IMR-90 (cell line): ENCODE data around the gene FBXO41. TPM values are rescaled to one million over a fixed set of nuclear protein-coding genes. Genes with fewer than 3 reads are reported as not detected.

Experiments used
- ATAC-seq: fragments of 200-7000 bp; cut with Tn5 transposase; 2 replicates; pipeline ENCODE4 v1.9.1; 2020; ENCODE audit warnings: low read depth, mild to moderate bottlenecking, moderate library complexity
- BruUV-seq: library from RNA; stranded (reverse); fragments of 400-500 nt; replicated peaks from 2 replicates; lab custom pipeline; 2021; lab: Mats Ljungman, UMichigan
- CTCF ChIA-PET: fragments of 300-600 bp; formaldehyde crosslinking; extraction: SDS; loops from one replicate; lab custom pipeline; 2021; ENCODE audit warnings: antibody characterized with exemption; lab: Yijun Ruan, JAX
- POLR2A ChIA-PET: fragments of 300-600 bp; sonication (Branson Sonifier 250); formaldehyde crosslinking; loops from one replicate; lab custom pipeline; 2022; ENCODE audit warnings: antibody characterized with exemption; ENCODE audit not compliant: unreplicated experiment; lab: Charles Lee
- DNase-seq: peaks from one replicate; pipeline ENCODE4 v3.0.0; 2013
- H2AFZ ChIP-seq: replicated peaks from 2 replicates; pipeline ENCODE3; 2013; ENCODE audit warnings: low read length, mild to moderate bottlenecking; ENCODE audit not compliant: poor library complexity
- H2AK5ac ChIP-seq: 2 replicates; pipeline ENCODE4 v1.6.1; 2013; ENCODE audit warnings: low read depth, low read length, inconsistent platforms
- H2AK9ac ChIP-seq: replicated peaks from 2 replicates; pipeline ENCODE3; 2013; ENCODE audit warnings: mild to moderate bottlenecking, low read depth, low read length, moderate library complexity; ENCODE audit not compliant: poor library complexity
- H2BK120ac ChIP-seq: 2 replicates; pipeline ENCODE4 v1.6.1; 2013; ENCODE audit warnings: low read depth, low read length, inconsistent platforms
- H2BK15ac ChIP-seq: 3 replicates; pipeline ENCODE4 v1.6.1; 2013; ENCODE audit warnings: low read depth, low read length, inconsistent platforms
- H2BK20ac ChIP-seq: 2 replicates; pipeline ENCODE4 v1.6.1; 2013; ENCODE audit warnings: low read depth, mild to moderate bottlenecking, inconsistent platforms, low read length, moderate library complexity
- H2BK5ac ChIP-seq: 2 replicates; pipeline ENCODE4 v1.6.1; 2013; ENCODE audit warnings: mild to moderate bottlenecking, low read depth, low read length, inconsistent platforms; ENCODE audit not compliant: poor library complexity, severe bottlenecking
- H3K14ac ChIP-seq: replicated peaks from 2 replicates; pipeline ENCODE4 v1.6.1; 2013; ENCODE audit warnings: low read depth, low read length, inconsistent platforms
- H3K18ac ChIP-seq: 2 replicates; pipeline ENCODE4 v1.6.1; 2013; ENCODE audit warnings: low read depth, low read length, control low read depth
- H3K23ac ChIP-seq: 2 replicates; pipeline ENCODE4 v1.6.1; 2013; ENCODE audit warnings: low read depth, low read length, inconsistent platforms
- H3K27ac ChIP-seq: 2 replicates; pipeline ENCODE4 v1.5.1; 2013; ENCODE audit warnings: mild to moderate bottlenecking, control low read depth, low read length; ENCODE audit not compliant: insufficient read depth
- H3K27me3 ChIP-seq: 2 replicates; pipeline ENCODE4 v1.6.1; 2013; ENCODE audit warnings: low read length; ENCODE audit not compliant: control insufficient read depth, insufficient read depth
- H3K36me3 ChIP-seq: 2 replicates; pipeline ENCODE4 v1.6.1; 2013; ENCODE audit warnings: low read length, mixed read lengths; ENCODE audit not compliant: control insufficient read depth, insufficient read depth
- H3K4ac ChIP-seq: 2 replicates; pipeline ENCODE4 v1.6.1; 2013; ENCODE audit warnings: low read depth, low read length, inconsistent platforms
- H3K4me1 ChIP-seq: 2 replicates; pipeline ENCODE4 v1.6.1; 2013; ENCODE audit warnings: low read length, mixed read lengths; ENCODE audit not compliant: control insufficient read depth, insufficient read depth
- H3K4me2 ChIP-seq: 2 replicates; pipeline ENCODE4 v1.6.1; 2013; ENCODE audit warnings: low read depth, mild to moderate bottlenecking, control low read depth, low read length, moderate library complexity
- H3K4me3 ChIP-seq: 2 replicates; pipeline ENCODE4 v1.5.1; 2013; ENCODE audit warnings: low read depth, mild to moderate bottlenecking, control low read depth, low read length, moderate library complexity; ENCODE audit not compliant: insufficient read depth
- H3K56ac ChIP-seq: 2 replicates; pipeline ENCODE4 v1.6.1; 2013; ENCODE audit warnings: low read length, inconsistent platforms; ENCODE audit not compliant: insufficient read depth; ENCODE audit errors: extremely low read depth
- H3K79me1 ChIP-seq, 2 experiments: 2 replicates each; pipeline ENCODE4 v1.6.1; 2013; ENCODE audit warnings: low read length in 2 of 2, inconsistent platforms in 1 of 2, low read depth in 1 of 2
- H3K9ac ChIP-seq: 2 replicates; pipeline ENCODE4 v1.6.1; 2013; ENCODE audit warnings: low read depth, low read length, control low read depth
- H3K9me1 ChIP-seq: 2 replicates; pipeline ENCODE4 v1.6.1; 2013; ENCODE audit warnings: low read length, inconsistent platforms; ENCODE audit not compliant: insufficient read depth
- H3K9me3 ChIP-seq: 2 replicates; pipeline ENCODE4 v1.6.1; 2013; ENCODE audit warnings: low read length; ENCODE audit not compliant: control insufficient read depth, insufficient read depth
- H4K20me1 ChIP-seq: 2 replicates; pipeline ENCODE4 v1.6.1; 2013; ENCODE audit warnings: low read length, inconsistent platforms; ENCODE audit not compliant: insufficient read depth
- H4K5ac ChIP-seq: 2 replicates; pipeline ENCODE4 v1.6.1; 2013; ENCODE audit warnings: mild to moderate bottlenecking, low read depth, low read length, control low read depth
- H4K8ac ChIP-seq, 2 experiments: 2 replicates each; pipeline ENCODE4 v1.6.1; 2013; ENCODE audit warnings: low read depth in 2 of 2, low read length in 2 of 2, control low read depth in 1 of 2, inconsistent platforms in 1 of 2
- H4K91ac ChIP-seq: 2 replicates; pipeline ENCODE4 v1.6.1; 2013; ENCODE audit warnings: low read depth, low read length, inconsistent platforms; ENCODE audit not compliant: insufficient read depth
- BHLHE40 ChIP-seq: fragments of 150-350 bp; IDR thresholded peaks from 2 replicates; pipeline ENCODE4 v1.6.1; 2016; ENCODE audit warnings: mild to moderate bottlenecking, low read depth, low read length
- CEBPB ChIP-seq: IDR thresholded peaks from 2 replicates; pipeline ENCODE4 v1.6.1; 2012; ENCODE audit warnings: low read depth, low read length, improper control_type of control experiment
- CHD1 ChIP-seq: IDR thresholded peaks from 2 replicates; pipeline ENCODE4 v1.6.1; 2012; ENCODE audit warnings: low read depth, low read length, improper control_type of control experiment
- FOS ChIP-seq: fragments of 150-350 bp; IDR thresholded peaks from 2 replicates; pipeline ENCODE4 v1.6.1; 2016; ENCODE audit warnings: low read depth, low read length
- MAFK ChIP-seq: IDR thresholded peaks from 2 replicates; pipeline ENCODE4 v1.6.1; 2012; ENCODE audit warnings: low read depth, low read length, improper control_type of control experiment
- MAZ ChIP-seq: IDR thresholded peaks from 2 replicates; pipeline ENCODE4 v1.6.1; 2012; ENCODE audit warnings: low read depth, mild to moderate bottlenecking, low read length, improper control_type of control experiment, moderate library complexity, borderline replicate concordance
- MXI1 ChIP-seq: IDR thresholded peaks from 2 replicates; pipeline ENCODE4 v1.6.1; 2012; ENCODE audit warnings: low read depth, mild to moderate bottlenecking, low read length, moderate library complexity, borderline replicate concordance
- NFE2L2 ChIP-seq: fragments of 150-350 bp; IDR thresholded peaks from 2 replicates; pipeline ENCODE4 v1.6.1; 2016; ENCODE audit warnings: low read depth, mild to moderate bottlenecking, low read length
- POLR2A ChIP-seq: IDR thresholded peaks from 2 replicates; pipeline ENCODE4 v1.6.1; 2012; ENCODE audit warnings: mild to moderate bottlenecking, low read depth, low read length
- RAD21 ChIP-seq: IDR thresholded peaks from 2 replicates; pipeline ENCODE4 v1.6.1; 2012; ENCODE audit warnings: low read length, improper control_type of control experiment
- RCOR1 ChIP-seq: IDR thresholded peaks from 2 replicates; pipeline ENCODE4 v1.6.1; 2012; ENCODE audit warnings: mild to moderate bottlenecking, low read length, improper control_type of control experiment; ENCODE audit not compliant: insufficient replicate concordance
- WGBS, 2 experiments: methylation state at CpG; one replicate each; pipeline versions ENCODE4 v1.1.5 to v1.1.7; 2013; ENCODE audit warnings: missing lambda C conversion rate in 2 of 2; ENCODE audit not compliant: insufficient read length in 1 of 2; ENCODE audit errors: extremely low coverage in 2 of 2; 5-methylcytosine and 5-hydroxymethylcytosine counted together
- dilution Hi-C: fragments of 300-500 bp; cut with HindIII; formaldehyde crosslinking; loops from one replicate; pipeline ENCODE4 v1.14.3; 2018; ENCODE audit warnings: low sequenced_read_pairs; ENCODE audit not compliant: unreplicated experiment
- in situ Hi-C: fragments of 300-500 bp; cut with MboI; formaldehyde crosslinking; loops from 3 replicates; pipeline ENCODE4 v1.14.3; 2019; ENCODE audit warnings: low sequenced_read_pairs, inconsistent platforms, mixed read lengths
- intact Hi-C: fragments of 100-400 bp; cut with micrococcal nuclease; formaldehyde crosslinking; loops from 2 replicates; pipeline ENCODE4 v1.10.0; 2022
- polyA plus RNA-seq, 3 experiments: library from polyadenylated mRNA; depleted of rRNA; stranded (reverse); fragments of >200 nt; gene quantifications; 2 replicates each; pipeline ENCODE4 v1.2.3, GENCODE V29; 2012; ENCODE audit warnings: low replicate concordance in 1 of 3
- total RNA-seq: library from RNA; depleted of rRNA; stranded (reverse); fragments of >200 nt; gene quantifications from 2 replicates; pipeline ENCODE4 v1.2.3, GENCODE V29; 2012
- TF ChIP-seq, protein P1 (sequence below): fragments of 150-350 bp; IDR thresholded peaks from 2 replicates; pipeline ENCODE4 v1.6.1; 2016; ENCODE audit warnings: low read depth, mild to moderate bottlenecking, low read length, moderate library complexity, borderline replicate concordance
- TF ChIP-seq, protein P2 (sequence below): fragments of 150-350 bp; IDR thresholded peaks from 2 replicates; pipeline ENCODE4 v1.6.1; 2017; ENCODE audit warnings: mild to moderate bottlenecking, antibody characterized with exemption, low read length, low read depth
- TF ChIP-seq, protein P3 (sequence below): conservative IDR thresholded peaks from 2 replicates; pipeline ENCODE4 v1.5.1; 2012; ENCODE audit warnings: mild to moderate bottlenecking, low read depth, low read length, improper control_type of control experiment

FBXO41 gene
- total and polyA plus RNA-seq, 2 of the 4 experiments (the other 2 are of a cell fraction) = 0.54 to 3.7 TPM

DNA sequence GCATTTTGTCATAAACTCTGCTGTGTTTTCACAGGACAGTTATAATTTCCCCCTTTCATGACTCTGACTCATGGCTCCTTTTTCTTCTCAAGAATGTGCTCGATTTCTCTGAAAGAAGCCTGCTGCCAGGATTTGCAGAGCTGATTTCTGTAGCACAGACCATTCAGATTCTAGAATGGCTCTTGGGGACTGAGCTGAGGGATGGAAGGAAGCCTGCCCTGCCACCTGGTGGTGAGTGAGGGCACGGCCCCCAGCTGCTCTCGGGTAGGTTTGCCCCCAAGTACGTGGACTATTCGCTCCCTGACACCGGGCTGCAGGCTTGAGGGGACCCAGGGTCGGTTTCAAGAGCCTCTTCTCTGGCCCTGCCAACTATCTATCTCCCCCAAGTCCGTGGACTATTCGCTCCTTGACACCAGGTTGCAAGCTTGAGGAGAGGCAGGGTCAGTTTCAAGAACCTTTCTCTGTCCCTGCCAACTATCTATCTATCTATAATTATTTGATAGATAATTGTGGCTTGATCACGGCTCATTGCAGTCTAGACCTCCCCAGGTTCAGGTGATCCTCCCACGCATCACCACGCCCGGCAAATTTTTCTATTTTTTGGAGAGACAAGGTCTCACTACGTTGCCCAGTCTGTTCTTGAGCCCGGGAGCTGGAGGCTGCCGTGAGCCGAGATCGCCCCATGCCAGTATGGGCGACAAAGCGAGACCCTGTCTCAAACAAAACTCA lies 71.7 kb downstream of the FBXO41 start:
- no peak overlapping the region for H2BK5ac ChIP-seq
- H4K20me1 ChIP-seq = no peaks in the 10 kb centered on the region
- no peak overlapping the region for H3K4ac ChIP-seq
- BruUV-seq = no TSS peak
- H3K4me1 ChIP-seq = peaks cover 6% of the 10 kb centered on the region; the same call in 1 of the 2 replicates
- no peak overlapping the region for H2BK20ac ChIP-seq
- H3K9ac ChIP-seq = no peak overlapping the region
- intact Hi-C loops (loop anchor here (1.0 to 2.0 kb wide), 2 partner anchors 128 to 320 kb away; no protein-coding TSS in a partner anchor), in situ Hi-C loops (no loop called here), dilution Hi-C loops (no loop called here)
- peaks cover 10% of the 10 kb centered on the region for H3K27me3 ChIP-seq
- peak overlapping the region in 1 of 2 experiments; percentile 56; a peak in 2 of 4 replicates for H4K8ac ChIP-seq
- no peaks in the 10 kb centered on the region for H3K36me3 ChIP-seq
- H3K79me1 ChIP-seq = peaks cover 13 to 28% of the 10 kb centered on the region in 2 experiments; a peak in 3 of 4 replicates
- no peak overlapping the region for H4K91ac ChIP-seq
- H3K4me2 ChIP-seq = no peak overlapping the region
- no peak overlapping the region for H3K4me3 ChIP-seq
- H3K9me1 ChIP-seq = 0 out of 2 replicates have a peak, but pooled peaks cover 5% of the 10 kb centered on the region
- H2AFZ ChIP-seq = peak overlapping the region; percentile 83
- no peak overlapping the region for H3K18ac ChIP-seq
- H3K23ac ChIP-seq = no peak overlapping the region
- peak overlapping the region; percentile 28; the same call in 1 of the 2 replicates for H2AK5ac ChIP-seq
- no peak overlapping the region for H3K27ac ChIP-seq
- H3K9me3 ChIP-seq = no peaks in the 10 kb centered on the region
- peak; percentile 70 for ATAC-seq
- ChIA-PET CTCF (interaction anchor here (1.0 to 2.4 kb wide), 7 partner anchors 11 to 319 kb away, joined by 3 to 11 read pairs (median 5); no protein-coding TSS in a partner anchor), POLR2A (no interaction called here)
- no peak overlapping the region for H2BK15ac ChIP-seq
- no peak overlapping the region for H2BK120ac ChIP-seq
- H3K56ac ChIP-seq = no peak overlapping the region
- peak overlapping the region; percentile 63 for H2AK9ac ChIP-seq
- peak; percentile 87 for DNase-seq
- H3K14ac ChIP-seq = no peak overlapping the region
- WGBS, 2 experiments = 66% methylated on average over 8 of the region's 20 CpGs; no CpG with 5 or more reads in 1 of the 2 experiments
- no peak overlapping the region; the same call in 1 of the 2 replicates for H4K5ac ChIP-seq
- TF ChIP-seq FOS = no peak
- no peak for TF ChIP-seq POLR2A
- no peak for TF ChIP-seq NFE2L2
- TF ChIP-seq CHD1 = no peak
- TF ChIP-seq, protein P1, sequence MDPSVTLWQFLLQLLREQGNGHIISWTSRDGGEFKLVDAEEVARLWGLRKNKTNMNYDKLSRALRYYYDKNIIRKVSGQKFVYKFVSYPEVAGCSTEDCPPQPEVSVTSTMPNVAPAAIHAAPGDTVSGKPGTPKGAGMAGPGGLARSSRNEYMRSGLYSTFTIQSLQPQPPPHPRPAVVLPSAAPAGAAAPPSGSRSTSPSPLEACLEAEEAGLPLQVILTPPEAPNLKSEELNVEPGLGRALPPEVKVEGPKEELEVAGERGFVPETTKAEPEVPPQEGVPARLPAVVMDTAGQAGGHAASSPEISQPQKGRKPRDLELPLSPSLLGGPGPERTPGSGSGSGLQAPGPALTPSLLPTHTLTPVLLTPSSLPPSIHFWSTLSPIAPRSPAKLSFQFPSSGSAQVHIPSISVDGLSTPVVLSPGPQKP = no peak
- no peak for TF ChIP-seq RCOR1
- TF ChIP-seq, protein P2, sequence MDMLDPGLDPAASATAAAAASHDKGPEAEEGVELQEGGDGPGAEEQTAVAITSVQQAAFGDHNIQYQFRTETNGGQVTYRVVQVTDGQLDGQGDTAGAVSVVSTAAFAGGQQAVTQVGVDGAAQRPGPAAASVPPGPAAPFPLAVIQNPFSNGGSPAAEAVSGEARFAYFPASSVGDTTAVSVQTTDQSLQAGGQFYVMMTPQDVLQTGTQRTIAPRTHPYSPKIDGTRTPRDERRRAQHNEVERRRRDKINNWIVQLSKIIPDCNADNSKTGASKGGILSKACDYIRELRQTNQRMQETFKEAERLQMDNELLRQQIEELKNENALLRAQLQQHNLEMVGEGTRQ = 0 out of 2 replicates have a peak, but pooled peaks have one; percentile 5
- no peak for TF ChIP-seq MAFK
- TF ChIP-seq MXI1 = no peak
- TF ChIP-seq, protein P3, sequence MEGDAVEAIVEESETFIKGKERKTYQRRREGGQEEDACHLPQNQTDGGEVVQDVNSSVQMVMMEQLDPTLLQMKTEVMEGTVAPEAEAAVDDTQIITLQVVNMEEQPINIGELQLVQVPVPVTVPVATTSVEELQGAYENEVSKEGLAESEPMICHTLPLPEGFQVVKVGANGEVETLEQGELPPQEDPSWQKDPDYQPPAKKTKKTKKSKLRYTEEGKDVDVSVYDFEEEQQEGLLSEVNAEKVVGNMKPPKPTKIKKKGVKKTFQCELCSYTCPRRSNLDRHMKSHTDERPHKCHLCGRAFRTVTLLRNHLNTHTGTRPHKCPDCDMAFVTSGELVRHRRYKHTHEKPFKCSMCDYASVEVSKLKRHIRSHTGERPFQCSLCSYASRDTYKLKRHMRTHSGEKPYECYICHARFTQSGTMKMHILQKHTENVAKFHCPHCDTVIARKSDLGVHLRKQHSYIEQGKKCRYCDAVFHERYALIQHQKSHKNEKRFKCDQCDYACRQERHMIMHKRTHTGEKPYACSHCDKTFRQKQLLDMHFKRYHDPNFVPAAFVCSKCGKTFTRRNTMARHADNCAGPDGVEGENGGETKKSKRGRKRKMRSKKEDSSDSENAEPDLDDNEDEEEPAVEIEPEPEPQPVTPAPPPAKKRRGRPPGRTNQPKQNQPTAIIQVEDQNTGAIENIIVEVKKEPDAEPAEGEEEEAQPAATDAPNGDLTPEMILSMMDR = peak; percentile 83
- TF ChIP-seq MAZ = peak; percentile 88; the same call in 1 of the 2 replicates
- peak; percentile 61 for TF ChIP-seq RAD21
- TF ChIP-seq CEBPB = no peak
- no peak for TF ChIP-seq BHLHE40
